Measurements from ENCODE around the gene SUN3. TPM values are rescaled to one million over a fixed set of nuclear protein-coding genes. Genes with fewer than 3 reads are reported as not detected.
"Not testable (repeated sequence)": the region's sequence is repeated elsewhere in the genome, so short reads cannot be mapped to it uniquely, and the experiment has no call there.

SUN3 gene
- total RNA-seq, 5 donors from 2014 or later (not counting 1 experiment from before 2014, with no cell fraction given), result 0.55 to 0.90 (median 0.59) TPM; not detected in 2

GRCh38 chr7:48006866-48007265 lies 22.0 kb downstream of the SUN3 start:
- no peaks in the 10 kb centered on the region for H3K4me1 Mint-ChIP-seq
- ChIA-PET POLR2A (no interaction called here), CTCF (interaction anchor here in 1 of 2 donors (0.6 kb wide), 1 partner anchor 709 kb away, joined by 6 read pairs; no protein-coding TSS in a partner anchor)
- no peak overlapping the region for H3K27ac Mint-ChIP-seq
- H3K9me3 Mint-ChIP-seq, result no peaks in the 10 kb centered on the region
- H3K4me1 ChIP-seq (ENCODE audit: control insufficient read depth in 1 of 2, extremely low read depth in 1 of 2, insufficient read depth in 2 of 2, low read length in 2 of 2), result no peaks in the 10 kb centered on the region
- H3K4me3 Mint-ChIP-seq, result no peak overlapping the region
- H3K27me3 ChIP-seq (replicated peaks in 1 of 2; ENCODE audit: control insufficient read depth in 2 of 2, extremely low read depth in 1 of 2, insufficient read depth in 2 of 2, low read length in 1 of 2), result peaks cover 0 to 4% of the 10 kb centered on the region in 2 experiments
- 80% methylated on average over 1 of the region's 6 CpGs for WGBS (ENCODE audit: insufficient coverage)
- no peak overlapping the region for H3K4me3 ChIP-seq (ENCODE audit: control insufficient read depth in 1 of 2, extremely low read depth in 1 of 2, low read length in 1 of 2)
- no peaks in the 10 kb centered on the region for H3K36me3 ChIP-seq (ENCODE audit: control insufficient read depth in 2 of 2, extremely low read depth in 1 of 2, insufficient read depth in 1 of 2, low read length in 1 of 2)
- H3K27ac ChIP-seq (ENCODE audit: low read length), result no peak overlapping the region
- H3K36me3 Mint-ChIP-seq, result no peaks in the 10 kb centered on the region
- DNase-seq (no peak), ATAC-seq (replicated peaks in 1 of 4) (no peak)
- H3K9me3 ChIP-seq, result no peaks in the 10 kb centered on the region
- peaks cover 14 to 15% of the 10 kb centered on the region in 2 donors for H3K27me3 Mint-ChIP-seq

- Histone ChIP-seq H3K9me3 (no peaks in the 10 kb centered on the region), H3K27me3 (replicated peaks in 1 of 2; ENCODE audit: control insufficient read depth in 2 of 2, extremely low read depth in 1 of 2, insufficient read depth in 2 of 2, low read length in 1 of 2) (peaks cover 0 to 4% of the 10 kb centered on the region in 2 experiments), H3K36me3 (ENCODE audit: control insufficient read depth in 2 of 2, extremely low read depth in 1 of 2, insufficient read depth in 1 of 2, low read length in 1 of 2) (no peaks in the 10 kb centered on the region), H3K27ac (ENCODE audit: low read length) (no peak overlapping the region), H3K4me3 (ENCODE audit: control insufficient read depth in 1 of 2, extremely low read depth in 1 of 2, low read length in 1 of 2) (no peak overlapping the region), H3K4me1 (ENCODE audit: control insufficient read depth in 1 of 2, extremely low read depth in 1 of 2, insufficient read depth in 2 of 2, low read length in 2 of 2) (no peaks in the 10 kb centered on the region)
- H3K27me3 Mint-ChIP-seq, result peaks cover 14 to 15% of the 10 kb centered on the region in 2 donors
- no peaks in the 10 kb centered on the region for H3K36me3 Mint-ChIP-seq
- H3K4me3 Mint-ChIP-seq, result no peak overlapping the region
- DNase-seq, result no peak
- ChIA-PET CTCF (interaction anchor here in 1 of 2 donors (0.6 to 1.0 kb wide), 3 partner anchors 69 to 1736 kb away, joined by 3 to 4 read pairs (median 3); no protein-coding TSS in a partner anchor), POLR2A (no interaction called here)
- ATAC-seq (replicated peaks in 1 of 4), result no peak
- no peaks in the 10 kb centered on the region for H3K9me3 Mint-ChIP-seq
- 46% methylated on average over 2 of the region's 5 CpGs for WGBS (ENCODE audit: insufficient coverage)
- no peaks in the 10 kb centered on the region for H3K4me1 Mint-ChIP-seq
- H3K27ac Mint-ChIP-seq, result no peak overlapping the region
These were observed 24.3 kb downstream of the SUN3 start for GRCh38 chr7:48004638-48005037.

- Histone ChIP-seq H3K4me1 (ENCODE audit: control insufficient read depth in 1 of 2, extremely low read depth in 1 of 2, insufficient read depth in 2 of 2, low read length in 2 of 2) (no peaks in the 10 kb centered on the region), H3K9me3 (no peaks in the 10 kb centered on the region), H3K4me3 (ENCODE audit: control insufficient read depth in 1 of 2, extremely low read depth in 1 of 2, low read length in 1 of 2) (no peak overlapping the region), H3K36me3 (ENCODE audit: control insufficient read depth in 2 of 2, extremely low read depth in 1 of 2, insufficient read depth in 1 of 2, low read length in 1 of 2) (no peaks in the 10 kb centered on the region), H3K27me3 (replicated peaks in 1 of 2; ENCODE audit: control insufficient read depth in 2 of 2, extremely low read depth in 1 of 2, insufficient read depth in 2 of 2, low read length in 1 of 2) (peaks cover 0 to 4% of the 10 kb centered on the region in 2 experiments), H3K27ac (ENCODE audit: low read length) (no peak overlapping the region)
- peaks cover 11 to 12% of the 10 kb centered on the region in 2 donors for H3K27me3 Mint-ChIP-seq
- no peak overlapping the region for H3K27ac Mint-ChIP-seq
- no CpG with 5 or more reads among the region's 2 CpGs for WGBS (ENCODE audit: insufficient coverage)
- DNase-seq (no peak), ATAC-seq (replicated peaks in 1 of 4) (no peak)
- H3K4me1 Mint-ChIP-seq, result no peaks in the 10 kb centered on the region
- no peaks in the 10 kb centered on the region for H3K36me3 Mint-ChIP-seq
- no peak overlapping the region for H3K4me3 Mint-ChIP-seq
- ChIA-PET POLR2A (no interaction called here), CTCF (interaction anchor here in 1 of 2 donors (0.6 kb wide), 1 partner anchor 69 kb away, joined by 3 read pairs; no protein-coding TSS in a partner anchor)
- no peaks in the 10 kb centered on the region for H3K9me3 Mint-ChIP-seq
These were observed 24.9 kb downstream of the SUN3 start for GRCh38 chr7:48004032-48004431.

DNA sequence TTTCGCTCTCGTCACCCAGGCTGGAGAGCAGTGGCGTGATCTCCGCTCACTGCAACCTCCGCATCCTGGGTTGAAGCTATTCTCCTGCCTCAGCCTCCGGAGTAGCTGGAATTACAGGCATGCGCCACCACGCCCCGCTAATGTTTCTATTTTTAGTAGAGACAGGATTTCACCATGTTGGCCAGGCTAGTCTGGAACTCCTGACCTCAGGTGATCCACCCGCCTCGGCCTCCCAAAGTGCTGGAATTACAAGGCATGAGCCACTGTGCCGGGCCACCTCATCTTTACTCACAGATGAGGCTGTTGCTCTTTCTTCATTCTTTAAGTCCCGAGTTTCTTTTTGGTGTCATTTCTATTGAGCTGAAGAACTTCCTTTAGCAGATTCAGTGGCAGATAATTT lies 28.7 kb downstream of the SUN3 start:
- not testable (repeated sequence) for H3K9me3 Mint-ChIP-seq; H3K4me1 Mint-ChIP-seq; H3K4me3 Mint-ChIP-seq; H3K27me3 Mint-ChIP-seq; H3K27ac ChIP-seq (ENCODE audit: low read length); H3K4me1 ChIP-seq (ENCODE audit: control insufficient read depth in 1 of 2, extremely low read depth in 1 of 2, insufficient read depth in 2 of 2, low read length in 2 of 2); ATAC-seq (replicated peaks in 1 of 4); H3K4me3 ChIP-seq (ENCODE audit: control insufficient read depth in 1 of 2, extremely low read depth in 1 of 2, low read length in 1 of 2); H3K27me3 ChIP-seq (replicated peaks in 1 of 2; ENCODE audit: control insufficient read depth in 2 of 2, extremely low read depth in 1 of 2, insufficient read depth in 2 of 2, low read length in 1 of 2); H3K36me3 ChIP-seq (ENCODE audit: control insufficient read depth in 2 of 2, extremely low read depth in 1 of 2, insufficient read depth in 1 of 2, low read length in 1 of 2); H3K27ac Mint-ChIP-seq; DNase-seq; H3K36me3 Mint-ChIP-seq; H3K9me3 ChIP-seq
- 98% methylated on average over 6 of the region's 13 CpGs for WGBS (ENCODE audit: insufficient coverage)
- ChIA-PET POLR2A (interaction anchor here in 1 of 2 donors (0.6 kb wide), 1 partner anchor 10 kb away, joined by 4 read pairs; no protein-coding TSS in a partner anchor), CTCF (interaction anchor here in 1 of 2 donors (0.6 kb wide), 2 partner anchors 67 to 96 kb away, joined by 3 read pairs; no protein-coding TSS in a partner anchor)

DNA sequence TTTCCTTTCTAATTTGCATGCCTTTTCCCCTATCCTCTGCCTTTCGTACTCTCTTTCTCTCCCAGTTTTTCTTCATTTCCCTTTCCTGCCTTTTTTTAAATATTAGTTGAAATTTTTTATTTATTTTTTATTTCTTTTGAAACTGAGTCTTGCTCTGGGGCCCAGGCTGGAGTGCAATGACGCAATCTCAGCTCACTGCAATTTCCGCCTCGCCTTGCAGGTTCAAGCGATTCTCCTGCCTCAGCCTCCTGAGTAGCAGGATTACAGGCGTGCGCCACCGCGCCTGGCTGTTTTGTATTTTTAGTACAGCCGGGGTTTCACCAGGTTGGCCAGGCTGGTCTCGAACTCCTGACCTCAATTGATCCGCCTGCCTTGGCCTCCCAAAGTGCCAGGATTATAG lies 29.5 kb downstream of the SUN3 start:
- DNase-seq (no peak), ATAC-seq (replicated peaks in 1 of 4) (no peak)
- POLR2A ChIA-PET, result no interaction called here
- no peaks in the 10 kb centered on the region for H3K4me1 ChIP-seq (ENCODE audit: control insufficient read depth in 1 of 2, extremely low read depth in 1 of 2, insufficient read depth in 2 of 2, low read length in 2 of 2)
- CTCF ChIA-PET, result no interaction called here
- H3K27me3 ChIP-seq (replicated peaks in 1 of 2; ENCODE audit: control insufficient read depth in 2 of 2, extremely low read depth in 1 of 2, insufficient read depth in 2 of 2, low read length in 1 of 2), result no peaks in the 10 kb centered on the region
- Mint-ChIP-seq H3K36me3 (no peaks in the 10 kb centered on the region), H3K27ac (no peak overlapping the region), H3K4me3 (no peak overlapping the region), H3K4me1 (no peaks in the 10 kb centered on the region), H3K9me3 (peaks cover 0 to 4% (median 0%) of the 10 kb centered on the region in 3 donors), H3K27me3 (no peaks in the 10 kb centered on the region)
- H3K4me3 ChIP-seq (ENCODE audit: control insufficient read depth in 1 of 2, extremely low read depth in 1 of 2, low read length in 1 of 2), result no peak overlapping the region
- no peak overlapping the region for H3K27ac ChIP-seq (ENCODE audit: low read length)
- WGBS (ENCODE audit: insufficient coverage), result 97% methylated on average over 11 of the region's 12 CpGs
- H3K36me3 ChIP-seq (ENCODE audit: control insufficient read depth in 2 of 2, extremely low read depth in 1 of 2, insufficient read depth in 1 of 2, low read length in 1 of 2), result no peaks in the 10 kb centered on the region
- H3K9me3 ChIP-seq, result no peaks in the 10 kb centered on the region

DNA sequence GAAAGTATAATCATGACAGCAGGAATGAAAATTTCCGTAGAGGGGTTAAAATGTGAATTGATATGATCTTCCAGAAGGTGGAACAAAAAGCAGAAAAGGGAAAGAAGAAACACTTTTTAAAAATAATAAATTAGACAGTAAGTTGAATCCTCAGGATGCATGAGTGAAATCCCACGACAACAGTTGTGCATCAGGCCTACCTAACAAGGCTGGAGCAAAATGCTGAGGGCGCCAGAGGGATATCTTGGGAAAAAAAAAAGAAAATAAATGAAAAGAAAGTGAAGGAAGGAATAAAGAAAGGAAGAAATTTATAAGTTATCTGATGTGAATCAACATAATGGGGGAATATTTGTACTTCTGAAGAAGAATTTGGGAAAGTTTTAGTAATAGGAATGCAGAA lies 36.5 kb downstream of the SUN3 start:
- Histone ChIP-seq H3K27me3 (replicated peaks in 1 of 2; ENCODE audit: control insufficient read depth in 2 of 2, extremely low read depth in 1 of 2, insufficient read depth in 2 of 2, low read length in 1 of 2) (no peaks in the 10 kb centered on the region), H3K9me3 (no peaks in the 10 kb centered on the region), H3K36me3 (ENCODE audit: control insufficient read depth in 2 of 2, extremely low read depth in 1 of 2, insufficient read depth in 1 of 2, low read length in 1 of 2) (no peaks in the 10 kb centered on the region), H3K4me3 (ENCODE audit: control insufficient read depth in 1 of 2, extremely low read depth in 1 of 2, low read length in 1 of 2) (no peak overlapping the region), H3K27ac (ENCODE audit: low read length) (peak overlapping the region; percentile 45), H3K4me1 (ENCODE audit: control insufficient read depth in 1 of 2, extremely low read depth in 1 of 2, insufficient read depth in 2 of 2, low read length in 2 of 2) (peaks cover 9 to 17% of the 10 kb centered on the region in 2 experiments)
- peaks cover 20 to 21% (median 20%) of the 10 kb centered on the region in 3 donors for H3K4me1 Mint-ChIP-seq
- no peaks in the 10 kb centered on the region for H3K36me3 Mint-ChIP-seq
- CTCF ChIA-PET, result interaction anchor here (0.9 to 4.5 kb wide), 5 partner anchors 92 to 118 kb away, joined by 3 to 42 read pairs (median 6); no protein-coding TSS in a partner anchor
- no CpG with 5 or more reads among the region's 3 CpGs for WGBS (ENCODE audit: insufficient coverage)
- DNase-seq, result peak in 1 of 35 experiments; percentile 14
- ATAC-seq (replicated peaks in 1 of 4), result no peak
- POLR2A ChIA-PET, result no interaction called here
- H3K27ac Mint-ChIP-seq, result peak overlapping the region; percentile 95 to 97
- no peaks in the 10 kb centered on the region for H3K27me3 Mint-ChIP-seq
- peak overlapping the region; percentile 86 to 91 (median 87) for H3K4me3 Mint-ChIP-seq
- peaks cover 0 to 4% (median 0%) of the 10 kb centered on the region in 3 donors for H3K9me3 Mint-ChIP-seq

Data from T-cell (primary cell).